Ecto neural progenitor cell (in vitro differentiated cells): Measurements from ENCODE around the gene ANO3.

Source experiments
- DNase-seq: peaks from one replicate; pipeline ENCODE4 v3.0.0-alpha.2; 2018; ENCODE audit warnings: low spot score

Gene ANO3

DNA sequence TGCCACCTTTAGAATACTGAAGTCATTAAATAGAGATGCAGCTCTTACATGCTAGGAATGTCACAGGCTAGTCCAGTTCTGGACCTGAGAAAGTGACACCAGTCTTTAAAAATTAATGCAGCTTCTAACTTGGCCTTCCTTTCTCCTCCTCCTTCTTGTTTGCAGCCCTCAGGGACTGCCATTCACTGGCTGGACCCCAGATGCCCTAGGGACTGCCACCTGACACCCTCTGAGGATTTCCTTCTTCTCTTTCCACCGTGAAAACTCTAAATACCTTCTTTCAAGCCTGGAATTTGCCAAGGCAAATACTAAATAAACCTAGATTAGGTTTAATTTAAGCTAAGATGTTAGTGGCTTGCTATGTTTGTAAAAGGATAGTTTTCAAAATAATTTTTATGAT is 161.7 kb downstream of the ANO3 start:
- DNase-seq, result no peak

DNA sequence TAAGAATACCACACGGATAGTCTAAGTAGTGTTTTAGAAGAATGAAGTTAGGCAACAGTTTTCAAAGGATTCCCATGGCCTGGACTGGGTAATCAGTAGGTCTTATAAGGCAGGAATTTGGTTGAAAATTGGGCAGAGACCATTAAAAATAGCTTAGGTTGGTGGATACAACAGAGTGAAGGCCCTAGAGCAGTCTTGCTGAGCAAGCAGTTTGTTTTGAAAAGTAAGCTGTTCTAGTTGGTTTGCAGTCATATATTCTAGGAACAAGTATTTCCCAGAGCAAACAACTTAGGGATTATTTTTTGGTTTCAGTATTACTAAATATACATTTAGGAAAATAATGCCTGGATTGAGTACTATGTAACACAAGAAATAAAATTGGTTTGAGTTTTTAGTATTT is 175.3 kb downstream of the ANO3 start:
- no peak for DNase-seq

DNA sequence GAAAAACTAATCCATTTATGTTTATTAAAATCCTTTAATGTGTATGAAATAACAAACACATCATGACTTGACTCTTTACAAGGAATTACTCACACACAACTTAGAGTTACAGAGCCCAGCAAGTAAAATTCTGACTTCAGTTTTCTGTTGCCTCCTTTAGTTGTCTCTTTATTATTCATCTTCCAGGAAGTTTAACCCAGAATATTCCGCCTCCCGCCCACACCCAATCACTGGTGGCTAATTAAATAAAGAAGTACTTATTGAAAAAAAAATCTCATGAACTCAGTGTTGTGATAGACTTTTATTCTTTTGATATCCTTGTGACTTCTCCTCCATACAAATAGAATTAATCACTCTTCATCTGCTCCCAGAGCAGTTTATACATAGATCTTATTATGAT is 178.2 kb downstream of the ANO3 start:
- DNase-seq, result no peak

DNA sequence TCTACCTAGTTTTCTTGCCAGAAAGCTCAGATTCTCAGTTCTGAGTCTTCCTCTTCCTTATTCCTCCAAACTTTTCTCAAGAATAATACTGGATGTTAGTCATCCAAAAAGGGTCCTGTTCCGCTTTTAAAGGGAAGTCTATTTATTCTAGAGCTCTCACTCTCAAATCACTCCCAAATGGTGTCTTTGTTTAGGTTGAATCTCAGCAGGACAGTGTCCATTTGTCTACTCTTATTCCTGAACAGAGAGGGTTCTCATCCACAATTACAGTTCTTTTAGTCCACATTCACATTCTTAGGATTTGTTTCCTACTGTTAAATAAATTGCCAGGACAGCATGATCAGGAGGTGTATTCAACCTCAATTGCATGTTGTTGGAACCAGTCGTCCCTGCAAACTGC is 178.8 kb downstream of the ANO3 start:
- DNase-seq, result no peak

DNA sequence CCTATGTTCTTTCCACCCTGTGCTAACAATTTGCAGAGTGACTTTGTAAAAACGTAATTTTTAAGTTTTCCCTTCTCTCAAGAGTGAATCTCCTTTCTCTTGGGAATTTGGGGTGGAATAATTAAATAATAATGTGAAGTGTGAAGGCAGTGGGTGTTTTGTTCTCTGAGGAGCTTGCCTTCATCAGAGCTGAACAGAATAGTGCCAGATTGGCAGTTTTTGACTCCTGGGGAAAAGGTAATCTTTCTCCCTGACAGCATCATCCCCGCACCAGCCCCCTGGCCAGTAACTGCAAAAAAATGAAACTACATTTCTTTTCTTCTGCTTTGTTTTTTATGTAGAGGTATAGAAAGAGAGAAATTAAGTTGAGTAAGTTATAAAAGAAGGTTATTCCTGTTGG is 180.3 kb downstream of the ANO3 start:
- no peak for DNase-seq

GRCh38 chr11:26519469-26519868 is 187.5 kb downstream of the ANO3 start:
- no peak for DNase-seq

- no peak for DNase-seq
Observed at GRCh38 chr11:26522912-26523610, 191.1 kb downstream of the ANO3 start.

DNA sequence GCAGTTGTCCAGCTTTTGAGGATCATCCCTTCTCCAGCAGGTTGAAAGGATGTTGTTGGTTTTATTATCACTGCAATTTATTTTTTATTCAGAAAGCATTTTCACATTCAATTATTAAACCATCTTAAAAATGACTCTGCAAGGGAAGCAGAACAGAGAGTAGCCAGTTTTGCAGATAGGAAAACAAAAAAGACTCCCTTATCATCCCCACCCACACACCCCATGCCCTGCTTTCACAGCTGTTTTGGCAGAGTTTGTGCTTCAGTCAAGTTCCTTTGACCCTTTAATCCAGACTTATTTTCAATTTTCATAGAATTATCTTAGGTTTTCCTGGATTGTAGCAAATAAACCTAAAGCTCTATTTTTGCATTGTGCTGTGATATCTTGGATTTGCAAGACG is 195.8 kb downstream of the ANO3 start:
- no peak for DNase-seq

- no peak for DNase-seq
Observed at GRCh38 chr11:26537341-26537740, 205.4 kb downstream of the ANO3 start.

DNA sequence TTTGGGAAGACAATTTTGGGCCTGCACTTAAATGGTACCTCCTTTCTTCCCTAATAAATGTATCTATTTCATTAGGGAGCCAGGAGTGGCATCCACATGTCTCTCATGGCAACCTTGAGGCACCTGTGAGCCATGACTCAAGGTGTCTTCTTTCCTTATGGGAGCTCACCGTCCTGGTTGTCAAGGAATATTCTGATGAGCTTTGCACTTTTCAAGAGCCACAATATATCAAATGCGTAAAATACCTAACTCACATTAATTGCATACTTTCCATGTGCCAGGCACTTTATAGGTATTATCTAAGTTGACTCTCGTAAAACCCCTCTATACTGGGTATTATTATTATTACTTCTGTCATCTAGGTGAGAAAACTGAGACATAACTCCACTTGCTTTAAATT is 207.6 kb downstream of the ANO3 start:
- DNase-seq, result no peak

- no peak for DNase-seq
Observed at GRCh38 chr11:26541870-26542269, 209.9 kb downstream of the ANO3 start.

DNA sequence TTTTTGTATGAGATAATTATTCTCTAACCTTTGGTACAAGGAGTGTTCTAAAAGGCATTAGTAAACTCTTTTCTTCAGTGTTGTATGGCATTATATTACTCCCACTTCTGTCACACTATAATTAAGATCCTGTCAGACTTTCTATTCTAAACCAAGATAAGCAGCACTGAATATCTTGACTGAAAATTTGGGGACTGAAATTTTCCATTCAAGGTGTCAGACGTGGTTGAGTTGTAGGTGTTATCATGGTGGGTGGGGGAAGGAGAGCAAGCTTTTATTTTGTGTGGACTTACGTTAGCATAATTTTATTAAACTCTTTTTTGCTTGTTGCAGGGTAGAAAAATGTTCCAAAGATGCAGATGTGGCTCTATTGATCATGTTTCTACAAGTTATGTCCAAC is 217.2 kb downstream of the ANO3 start:
- DNase-seq, result no peak

DNA sequence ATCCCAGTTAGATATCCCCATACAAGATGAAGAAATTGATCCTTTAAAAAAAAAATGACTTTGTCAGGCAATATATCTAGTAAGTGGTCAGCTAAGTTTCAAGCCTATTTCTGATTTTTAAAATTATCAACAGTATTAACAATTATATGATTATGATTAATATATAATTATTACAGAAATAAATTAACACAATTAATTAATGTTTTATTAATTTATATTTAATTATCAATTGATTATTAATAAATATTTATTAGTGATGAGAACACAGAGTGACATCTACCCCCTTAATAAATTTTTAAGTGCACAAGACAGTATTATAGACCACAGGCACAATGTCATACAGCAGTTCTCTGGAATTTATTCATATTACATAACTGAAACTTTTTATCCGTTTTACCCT is 218.1 kb downstream of the ANO3 start:
- DNase-seq, result no peak

GRCh38 chr11:26551186-26551801 is 219.4 kb downstream of the ANO3 start:
- no peak for DNase-seq

DNA sequence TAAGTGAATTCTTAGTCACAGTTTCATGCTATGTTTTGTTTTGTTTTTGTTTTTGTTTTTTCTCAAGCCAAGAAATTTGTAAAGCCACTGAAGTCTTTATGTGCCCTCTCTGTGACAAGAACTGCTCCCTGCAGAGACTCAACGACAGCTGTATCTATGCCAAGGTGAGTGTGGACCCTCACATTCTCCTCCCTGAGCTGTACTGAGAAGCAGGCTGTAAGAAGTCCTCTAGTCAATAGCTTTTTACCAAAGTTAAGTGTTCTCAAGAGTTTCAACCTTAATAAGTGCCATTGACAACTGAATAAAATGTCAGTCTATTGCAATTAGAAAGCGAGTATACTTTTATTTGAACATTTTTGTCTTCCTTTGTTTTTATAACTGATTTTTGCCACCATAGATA is 221.3 kb downstream of the ANO3 start:
- DNase-seq, result no peak

DNA sequence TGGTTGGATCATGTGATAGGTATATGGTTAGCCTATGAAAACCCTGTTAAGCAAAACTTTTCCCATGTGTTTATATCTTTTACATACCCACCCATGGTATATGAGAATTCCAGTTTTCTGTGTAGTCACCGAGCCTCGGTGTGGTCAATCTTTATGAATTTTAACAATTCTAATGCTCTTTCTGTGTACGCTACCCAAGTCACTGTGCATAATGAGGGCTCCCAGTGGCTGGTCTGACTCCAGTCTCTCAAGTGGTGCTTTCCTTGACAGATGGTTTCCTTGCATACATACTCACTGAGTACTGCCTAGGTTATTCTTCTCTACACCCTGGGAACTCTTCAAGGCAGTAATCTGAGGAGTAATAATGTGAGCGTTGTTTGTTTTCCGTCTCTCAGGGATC is 222.5 kb downstream of the ANO3 start:
- no peak for DNase-seq

- DNase-seq, result no peak
Observed at GRCh38 chr11:26556582-26556981, 224.7 kb downstream of the ANO3 start.

DNA sequence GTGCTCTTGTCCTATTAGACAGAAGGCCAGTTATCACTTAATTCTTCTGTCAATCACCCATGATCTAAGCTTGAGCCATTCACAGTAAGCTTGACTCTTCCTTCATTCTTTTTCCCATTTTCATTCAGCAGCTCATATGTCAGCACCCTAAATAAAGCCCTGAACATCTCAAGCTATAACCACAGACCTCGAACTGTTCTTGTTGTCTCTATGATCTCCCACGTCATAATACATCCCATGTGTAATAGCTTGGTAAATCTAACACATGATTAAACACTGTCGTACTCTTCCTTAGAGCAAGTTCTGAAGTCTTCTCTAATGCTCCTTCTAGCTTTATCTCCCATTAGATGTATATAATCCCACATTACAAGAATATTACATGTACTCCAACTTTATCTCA is 225.7 kb downstream of the ANO3 start:
- no peak for DNase-seq

DNA sequence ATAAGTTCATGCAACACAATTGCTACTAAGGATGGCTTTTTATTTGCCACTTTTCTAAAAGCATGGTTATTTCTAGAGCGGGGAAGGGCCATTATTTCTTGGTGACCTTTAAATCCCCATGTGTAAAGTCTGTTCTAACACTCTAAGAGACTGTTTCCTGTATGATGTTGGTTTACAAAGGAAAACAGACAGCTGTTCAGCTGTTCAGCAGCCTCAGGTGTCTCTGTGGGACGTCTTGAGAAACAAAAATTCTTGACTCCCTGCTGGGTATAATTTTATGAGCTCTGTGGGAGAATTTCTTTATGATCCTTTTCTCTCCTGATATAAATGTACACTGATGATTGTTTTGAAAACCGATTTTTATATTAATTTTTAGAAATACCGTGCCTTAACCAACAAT is 226.3 kb downstream of the ANO3 start:
- no peak for DNase-seq

- DNase-seq, result no peak
Observed at GRCh38 chr11:26569646-26570045, 237.7 kb downstream of the ANO3 start.

DNA sequence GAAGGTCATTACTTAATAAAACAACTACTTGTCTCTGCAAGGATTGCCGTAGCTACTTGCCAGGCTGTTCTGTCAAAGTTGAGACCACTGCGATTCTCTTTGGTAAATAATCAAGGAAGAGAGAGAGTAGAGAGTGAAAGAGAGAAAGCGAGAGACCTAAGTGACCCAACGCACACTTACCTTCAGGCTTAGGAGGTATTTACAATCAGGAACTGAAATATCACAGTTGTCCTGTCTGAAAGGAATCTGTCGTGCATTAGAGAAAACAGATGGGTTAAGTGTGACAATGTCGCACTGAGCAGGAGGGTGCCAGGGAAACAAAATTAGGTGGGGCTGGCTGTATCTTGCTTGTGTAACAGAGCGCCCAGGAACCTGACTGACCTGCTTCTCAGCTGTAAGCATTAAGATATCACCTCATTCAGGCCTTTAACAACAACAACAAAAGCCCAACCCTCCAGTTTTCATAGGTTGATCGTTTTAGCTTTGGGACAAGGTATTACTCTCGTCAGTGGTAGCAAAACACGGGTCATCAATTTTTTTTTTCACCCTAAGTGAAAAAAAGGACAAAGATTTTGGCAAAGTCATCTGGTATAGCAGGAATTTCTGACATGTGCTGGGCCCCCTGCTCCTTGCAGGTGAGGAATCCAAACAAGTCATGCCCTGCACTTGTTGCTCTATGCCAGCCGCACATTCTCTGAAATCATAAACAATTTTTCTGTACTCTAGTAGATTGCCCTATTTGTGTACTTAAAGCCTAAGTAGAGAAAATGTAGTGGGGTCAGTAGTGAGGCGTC is 240.1 kb downstream of the ANO3 start, which contains the start of gene MUC15:
TSS of gene MUC15 (minus strand) at position 403 of the 794 bp plus-strand sequence. CDS start 5,169 bp downstream, outside the sequence.
- DNase-seq, result no peak

DNA sequence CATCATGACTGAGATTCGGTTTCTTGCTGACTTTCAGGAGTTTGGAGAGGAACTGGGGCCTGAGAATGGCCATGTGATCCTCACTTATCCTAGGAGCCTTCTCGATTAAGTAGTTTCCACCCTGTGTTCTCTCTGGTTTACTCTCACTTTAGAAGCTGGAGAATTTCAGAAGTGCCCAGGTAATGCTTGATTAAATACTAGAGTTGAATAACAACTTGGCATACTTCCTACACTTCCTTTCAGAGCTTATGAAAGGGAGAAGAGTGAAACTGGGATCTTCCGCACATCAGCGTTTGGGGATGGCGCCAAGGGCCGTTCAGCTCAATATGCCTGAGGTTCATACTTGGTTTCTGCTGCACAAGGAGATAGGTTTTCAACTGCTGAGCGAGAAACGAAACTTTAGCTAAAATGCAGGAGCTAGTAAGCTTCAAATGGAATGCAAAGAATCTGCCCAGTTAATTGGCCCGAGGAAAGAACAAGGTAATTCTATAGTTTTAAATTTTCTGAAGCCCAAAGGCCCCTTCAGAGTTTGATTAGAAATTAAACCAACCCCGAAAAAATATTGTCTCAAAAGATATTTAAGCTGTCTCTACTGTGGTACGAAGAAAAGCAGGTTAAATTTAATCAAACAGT is 241.0 kb downstream of the ANO3 start:
- DNase-seq, result no peak

DNA sequence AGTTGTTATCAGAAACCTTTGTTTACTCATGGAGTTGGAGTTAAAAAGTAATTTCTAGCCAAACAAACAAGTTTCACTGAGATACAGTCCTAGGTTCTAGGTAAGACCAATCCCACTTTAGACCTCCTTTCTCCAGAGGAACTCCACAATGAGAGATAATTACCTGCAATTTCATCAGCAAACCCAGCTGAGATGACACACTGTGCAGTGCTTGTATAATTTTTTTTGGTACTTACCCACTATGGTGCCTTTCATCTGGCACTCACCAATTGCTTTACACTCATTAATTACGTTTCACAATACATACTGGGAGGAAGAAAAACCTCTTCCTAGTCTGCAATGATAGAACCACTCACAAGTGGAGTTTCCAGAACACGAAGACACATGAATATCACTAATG is 242.0 kb downstream of the ANO3 start:
- no peak for DNase-seq
